ENCODE measurements around the gene BICC1.

BICC1 gene, protein sequence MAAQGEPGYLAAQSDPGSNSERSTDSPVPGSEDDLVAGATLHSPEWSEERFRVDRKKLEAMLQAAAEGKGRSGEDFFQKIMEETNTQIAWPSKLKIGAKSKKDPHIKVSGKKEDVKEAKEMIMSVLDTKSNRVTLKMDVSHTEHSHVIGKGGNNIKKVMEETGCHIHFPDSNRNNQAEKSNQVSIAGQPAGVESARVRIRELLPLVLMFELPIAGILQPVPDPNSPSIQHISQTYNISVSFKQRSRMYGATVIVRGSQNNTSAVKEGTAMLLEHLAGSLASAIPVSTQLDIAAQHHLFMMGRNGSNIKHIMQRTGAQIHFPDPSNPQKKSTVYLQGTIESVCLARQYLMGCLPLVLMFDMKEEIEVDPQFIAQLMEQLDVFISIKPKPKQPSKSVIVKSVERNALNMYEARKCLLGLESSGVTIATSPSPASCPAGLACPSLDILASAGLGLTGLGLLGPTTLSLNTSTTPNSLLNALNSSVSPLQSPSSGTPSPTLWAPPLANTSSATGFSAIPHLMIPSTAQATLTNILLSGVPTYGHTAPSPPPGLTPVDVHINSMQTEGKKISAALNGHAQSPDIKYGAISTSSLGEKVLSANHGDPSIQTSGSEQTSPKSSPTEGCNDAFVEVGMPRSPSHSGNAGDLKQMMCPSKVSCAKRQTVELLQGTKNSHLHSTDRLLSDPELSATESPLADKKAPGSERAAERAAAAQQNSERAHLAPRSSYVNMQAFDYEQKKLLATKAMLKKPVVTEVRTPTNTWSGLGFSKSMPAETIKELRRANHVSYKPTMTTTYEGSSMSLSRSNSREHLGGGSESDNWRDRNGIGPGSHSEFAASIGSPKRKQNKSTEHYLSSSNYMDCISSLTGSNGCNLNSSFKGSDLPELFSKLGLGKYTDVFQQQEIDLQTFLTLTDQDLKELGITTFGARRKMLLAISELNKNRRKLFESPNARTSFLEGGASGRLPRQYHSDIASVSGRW

GRCh38 chr10:58512491-58513187, at the start of gene BICC1:
BICC1 (plus strand) TSS chr10:58512872; CDS start chr10:58513144, 272 bp downstream.
- DNase-seq (ENCODE audit: low spot score), result no peak

DNA sequence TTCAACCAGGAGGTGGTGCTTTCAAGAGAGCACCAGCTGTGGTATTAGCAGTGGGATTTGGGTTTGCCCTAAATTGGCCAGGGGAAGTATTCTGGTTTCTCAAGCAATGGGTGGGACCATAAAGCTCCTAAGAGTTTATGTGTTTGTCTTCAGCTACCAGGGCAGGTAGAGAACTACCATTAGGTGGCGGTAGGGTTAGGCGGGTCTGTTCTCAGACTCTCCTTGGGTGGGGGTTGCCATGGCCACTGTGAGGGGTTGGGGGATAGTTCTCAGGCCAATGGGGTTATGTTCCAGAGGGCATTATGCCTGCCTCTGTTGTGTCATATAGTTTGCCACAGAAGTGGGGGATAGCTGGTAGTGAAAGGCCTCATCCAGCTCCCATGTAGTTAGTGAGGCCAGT, 47.7 kb upstream of the BICC1 start:
- DNase-seq (ENCODE audit: low spot score), result no peak

DNA sequence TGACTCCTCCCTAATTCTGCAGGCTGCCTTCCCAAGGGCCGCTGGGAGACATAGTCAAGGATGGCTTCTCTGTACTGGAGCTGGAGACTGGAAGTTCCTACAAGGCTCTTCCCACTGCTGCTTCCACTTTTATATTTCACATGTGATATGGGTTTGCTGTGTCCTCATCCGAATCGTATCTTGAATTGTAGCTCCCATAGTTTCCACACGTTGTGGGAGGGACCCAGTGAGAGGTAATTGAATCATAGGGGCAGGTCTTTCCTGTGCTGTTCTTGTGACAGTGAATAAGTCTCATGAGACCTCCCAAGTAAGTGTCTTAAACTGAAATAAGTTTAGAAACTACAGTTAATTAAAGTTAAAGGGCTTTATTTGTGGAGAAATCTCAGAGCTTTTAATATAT, 47.0 kb upstream of the BICC1 start:
- no peak for DNase-seq (ENCODE audit: low spot score)

DNA sequence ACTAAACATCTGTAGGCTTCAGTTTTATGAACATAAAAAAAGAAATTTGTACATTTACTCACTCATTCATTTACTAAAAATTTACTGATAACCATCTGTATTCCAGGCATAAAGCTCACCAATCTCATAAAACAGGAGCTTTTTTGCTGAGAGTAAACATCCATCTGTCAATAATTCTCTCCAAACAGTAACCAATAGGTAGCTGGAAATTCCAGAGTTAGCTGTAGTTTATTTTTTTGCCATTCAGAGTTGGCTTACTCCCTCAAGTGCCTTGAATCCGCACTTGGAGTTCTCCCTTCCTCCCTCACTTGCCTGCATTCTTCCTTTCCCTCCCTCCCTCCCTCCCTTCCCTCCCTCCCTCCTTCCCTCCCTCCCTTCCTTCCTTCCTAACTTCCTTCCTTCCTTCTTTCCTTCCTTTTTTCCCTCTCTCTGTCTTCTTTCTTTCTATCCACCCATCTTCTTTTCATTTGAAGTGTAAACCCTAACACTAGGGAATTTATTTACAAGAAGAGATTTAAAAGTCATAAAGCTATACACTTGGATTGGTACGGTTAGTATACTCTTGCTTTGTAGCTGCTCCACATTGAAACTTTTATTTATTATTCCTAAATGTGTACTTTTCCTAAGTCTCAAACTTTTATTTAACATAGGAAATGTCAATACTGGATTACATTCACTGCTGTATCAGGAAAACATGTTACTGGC, 44.6 kb upstream of the BICC1 start:
- no peak for DNase-seq (ENCODE audit: low spot score)

GRCh38 chr10:58473976-58474375, 38.7 kb upstream of the BICC1 start:
- DNase-seq (ENCODE audit: low spot score), result no peak

DNA sequence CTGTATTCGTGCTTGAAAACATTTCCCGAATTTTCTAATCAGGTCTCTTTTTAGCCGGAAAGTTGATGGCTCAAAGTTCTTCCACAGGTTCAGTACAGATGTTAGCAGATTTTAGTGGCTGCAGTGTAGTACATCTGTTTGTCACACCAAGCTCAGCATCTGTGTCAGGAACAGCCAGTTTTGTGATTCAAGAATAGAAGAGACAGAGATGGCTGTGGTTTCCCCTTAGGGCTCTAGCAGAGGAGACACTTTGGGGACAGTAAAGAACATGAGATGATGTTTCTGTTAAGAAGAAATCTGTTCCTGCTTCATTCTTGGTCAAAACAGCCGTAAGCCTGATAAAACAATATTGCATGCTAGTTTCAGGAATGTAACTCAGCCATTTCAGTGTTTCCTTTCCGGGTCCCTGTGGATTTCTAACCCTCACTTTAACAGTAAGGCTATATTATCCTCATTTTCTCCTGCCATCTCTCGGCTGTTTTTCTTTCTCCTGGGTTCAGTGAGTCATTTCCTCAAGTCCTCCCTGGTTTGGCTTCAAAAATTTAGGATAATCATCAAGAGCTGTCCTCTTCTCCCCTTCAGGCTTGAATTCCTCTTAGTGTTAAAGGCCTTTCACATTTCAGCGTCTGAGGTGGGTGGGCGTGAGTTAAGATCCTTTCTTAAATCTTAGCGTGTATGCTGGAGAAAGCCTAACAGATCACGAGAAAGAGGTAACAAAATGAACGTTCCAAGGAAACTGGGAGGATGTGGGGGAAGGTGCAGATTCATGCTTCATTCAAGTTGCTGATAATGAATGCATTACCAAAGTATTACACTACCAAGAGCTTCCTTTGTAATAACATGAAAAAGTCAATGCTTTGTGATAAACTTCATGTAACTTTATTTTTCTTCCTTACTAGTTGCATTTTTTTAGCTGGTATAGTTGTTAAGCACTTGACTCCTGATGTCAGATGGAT, 37.1 kb upstream of the BICC1 start:
- no peak for DNase-seq (ENCODE audit: low spot score)

DNA sequence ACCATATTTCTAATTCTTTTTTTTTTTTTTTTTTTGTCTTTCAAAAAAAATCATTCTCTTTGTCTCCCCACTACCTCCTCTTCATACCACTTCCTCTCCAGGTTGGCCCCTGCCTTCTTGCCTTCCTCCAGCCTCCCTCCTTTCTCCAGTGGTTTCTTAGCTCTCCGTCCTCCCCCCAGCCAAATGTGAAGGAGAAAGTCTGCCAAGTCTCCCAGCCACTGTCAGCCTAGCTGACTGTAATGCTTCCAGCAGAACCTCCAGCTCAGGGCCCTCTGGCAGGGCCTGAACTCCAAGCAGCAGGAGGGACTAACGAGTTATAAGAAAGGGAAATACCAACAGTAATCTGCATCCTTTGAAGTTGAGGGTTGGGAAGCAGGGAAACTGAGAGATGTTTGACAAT, 35.5 kb upstream of the BICC1 start:
- no peak for DNase-seq (ENCODE audit: low spot score)

DNA sequence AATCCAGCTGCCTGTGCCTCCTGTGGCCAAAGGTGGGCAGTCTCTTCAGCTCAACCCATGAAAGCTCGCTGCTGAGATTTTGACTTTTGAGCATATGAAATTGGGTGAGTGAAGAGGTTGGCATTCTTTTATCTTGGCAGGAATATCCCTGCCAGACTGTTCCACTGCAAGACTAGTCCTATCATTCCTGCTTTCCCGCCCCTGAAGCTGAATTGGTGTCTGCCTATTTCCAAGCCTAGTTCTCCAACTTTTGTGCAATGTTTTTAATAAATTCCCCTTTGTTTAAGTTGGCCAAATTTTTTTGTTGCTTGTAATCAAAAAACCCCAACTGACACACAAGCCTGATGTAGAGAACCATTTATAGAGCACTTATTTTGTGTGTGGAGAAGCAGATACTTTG, 34.8 kb upstream of the BICC1 start:
- DNase-seq (ENCODE audit: low spot score), result no peak

DNA sequence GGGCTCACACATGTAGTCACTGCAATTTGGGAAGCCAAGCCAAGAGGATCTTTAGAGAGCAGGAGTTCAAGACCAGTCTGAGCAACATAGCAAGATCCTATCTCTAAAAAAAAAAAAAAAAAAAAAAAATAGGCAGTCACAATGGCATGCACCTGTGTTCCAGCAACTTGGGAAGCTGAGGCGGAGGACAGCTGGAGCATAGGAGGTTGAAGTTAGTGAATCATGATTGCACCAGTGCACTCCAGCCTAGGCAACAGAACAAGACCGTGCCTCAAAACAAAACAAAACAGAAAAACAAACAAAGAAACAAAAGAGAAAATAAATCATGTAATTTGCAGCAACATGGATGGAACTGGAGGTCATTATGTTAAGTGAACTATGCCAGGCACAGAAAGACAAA, 33.6 kb upstream of the BICC1 start:
- DNase-seq (ENCODE audit: low spot score), result no peak

DNA sequence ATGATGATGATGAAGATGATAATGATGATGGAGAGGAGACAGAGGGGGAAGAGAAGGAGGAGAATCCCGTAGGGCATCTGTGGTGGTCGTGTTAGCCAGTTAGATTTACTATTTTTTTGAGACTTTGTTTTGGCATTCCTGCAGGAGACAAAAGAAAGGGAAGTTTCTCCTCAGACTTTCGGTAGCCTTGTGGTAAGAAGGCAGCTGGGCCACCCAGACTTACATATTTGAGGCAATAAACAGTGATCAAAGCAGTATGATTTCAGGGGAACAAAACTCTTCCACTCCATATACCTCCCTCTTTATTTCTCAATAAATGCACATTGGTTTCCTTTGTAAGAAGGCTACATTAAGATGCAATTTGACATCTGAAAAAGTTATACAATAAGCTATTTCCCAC, 32.4 kb upstream of the BICC1 start:
- no peak for DNase-seq (ENCODE audit: low spot score)

DNA sequence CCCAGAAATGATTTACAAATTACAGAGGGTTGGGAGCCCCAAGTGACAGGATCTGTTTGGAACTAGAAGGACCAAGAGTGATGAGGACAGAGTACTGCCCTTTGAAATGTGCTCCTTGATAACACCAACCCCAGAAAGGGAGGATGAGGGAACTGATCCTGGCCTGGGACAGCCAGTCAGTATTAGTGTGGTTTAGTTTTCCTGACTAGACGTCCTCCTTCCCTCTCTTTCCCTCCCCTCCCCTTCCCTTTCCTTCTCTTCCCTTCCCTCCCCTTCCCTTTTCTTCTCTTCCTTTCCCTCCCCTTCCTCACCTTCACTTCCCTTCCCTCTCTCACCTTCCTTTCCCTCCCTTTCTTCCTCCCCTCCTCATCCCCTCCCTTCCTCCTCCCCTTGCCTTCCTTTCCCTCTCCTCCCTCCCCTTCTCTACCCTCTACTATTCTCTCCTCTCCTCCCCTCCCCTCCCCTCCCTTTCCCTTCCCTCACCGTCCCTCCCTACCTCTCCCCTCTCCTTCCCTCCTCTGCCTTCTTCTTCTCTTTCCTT, 31.0 kb upstream of the BICC1 start:
- DNase-seq (ENCODE audit: low spot score), result no peak

DNA sequence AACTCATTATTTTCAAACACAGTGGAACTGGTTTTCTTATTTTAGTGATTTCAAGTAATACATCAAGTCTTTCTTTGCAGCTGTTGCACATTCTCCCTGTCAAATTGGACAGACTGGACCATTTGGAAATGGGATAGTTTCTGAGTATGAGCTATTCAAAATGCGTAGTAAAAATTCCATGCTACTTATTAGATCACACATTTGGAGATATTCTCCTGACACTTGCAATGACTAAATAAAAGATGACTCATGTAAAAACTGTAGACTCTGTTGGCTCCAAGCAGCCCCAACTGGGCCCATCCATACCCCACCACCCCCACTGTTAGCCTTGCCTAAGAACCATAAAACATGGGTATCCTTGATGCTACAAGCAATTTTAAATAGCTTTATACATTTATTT, 25.9 kb upstream of the BICC1 start:
- DNase-seq (ENCODE audit: low spot score), result no peak

DNA sequence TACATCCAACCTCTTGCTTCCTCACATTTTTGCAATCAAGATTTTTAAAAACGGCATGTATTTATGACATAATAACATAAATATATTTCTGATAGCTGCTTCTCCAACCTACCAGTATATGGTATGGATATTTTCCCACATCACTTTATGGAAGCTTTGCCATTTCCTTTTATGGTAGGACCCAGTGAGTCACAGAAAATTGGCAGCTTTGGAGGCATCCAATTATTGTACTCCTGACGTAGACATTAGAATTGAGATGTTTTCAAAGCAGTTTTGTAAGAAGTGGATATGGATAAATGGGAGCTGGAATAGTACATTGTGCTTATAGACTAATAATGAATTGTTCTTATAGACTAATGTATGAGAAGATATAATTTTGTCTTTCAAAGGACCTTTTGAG, 23.8 kb upstream of the BICC1 start:
- DNase-seq (ENCODE audit: low spot score), result no peak

- no peak for DNase-seq (ENCODE audit: low spot score)
Observed at GRCh38 chr10:58502956-58503355, 9.7 kb upstream of the BICC1 start.

DNA sequence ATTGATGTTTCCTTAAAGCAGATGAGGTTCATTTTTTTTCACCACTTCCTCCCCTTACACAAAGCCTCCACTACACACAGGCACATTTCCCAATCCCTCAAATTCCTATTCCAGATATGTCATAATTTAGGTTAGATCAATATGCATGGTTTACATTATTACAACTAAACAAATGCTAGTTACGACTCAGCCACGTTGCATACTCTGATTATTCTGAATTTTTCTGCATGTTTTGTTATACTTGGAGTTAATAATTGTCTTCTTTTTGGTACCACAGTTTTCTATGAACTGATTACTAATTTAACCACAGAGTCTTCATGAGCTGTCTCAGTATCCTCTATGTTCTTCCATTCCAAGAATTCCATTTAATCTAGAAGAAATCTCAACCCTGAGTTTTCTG, 4.4 kb upstream of the BICC1 start:
- DNase-seq (ENCODE audit: low spot score), result no peak

DNA sequence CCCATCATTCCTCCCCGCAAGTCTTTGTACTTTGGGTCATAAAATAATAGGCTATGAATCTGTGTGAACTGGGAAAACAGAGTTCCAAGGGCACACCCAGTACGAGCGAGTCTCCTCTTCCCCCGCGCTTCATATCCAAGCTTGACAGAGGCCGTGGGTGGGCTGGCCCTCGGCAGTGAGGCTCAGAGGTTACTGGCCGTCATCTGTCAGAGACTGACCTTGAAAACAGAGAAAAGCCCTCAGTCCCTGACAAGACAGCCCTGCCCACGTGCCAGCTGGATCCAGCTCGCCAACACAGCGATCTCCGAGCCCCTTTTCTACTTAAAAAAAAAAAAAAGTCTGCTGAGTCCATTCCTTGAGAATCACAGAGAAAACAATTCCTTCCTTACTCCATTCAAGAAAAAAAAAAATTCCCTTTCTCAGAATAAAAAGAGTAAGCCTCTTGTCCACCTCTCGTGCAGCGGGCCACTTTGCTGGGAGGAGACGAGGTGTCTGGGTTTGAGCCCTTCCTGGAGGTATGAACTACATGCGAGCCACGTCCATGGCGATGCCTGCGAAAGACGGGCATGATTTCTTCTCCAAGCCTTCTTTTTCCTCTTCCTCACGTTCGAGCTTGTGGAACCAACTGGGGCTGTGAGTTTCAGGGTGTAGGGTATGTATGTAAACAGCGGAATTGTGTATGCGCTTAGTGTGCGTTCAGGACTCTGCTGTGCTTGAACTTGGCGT, 744 bp upstream of the BICC1 start:
- DNase-seq (ENCODE audit: low spot score), result no peak

DNA sequence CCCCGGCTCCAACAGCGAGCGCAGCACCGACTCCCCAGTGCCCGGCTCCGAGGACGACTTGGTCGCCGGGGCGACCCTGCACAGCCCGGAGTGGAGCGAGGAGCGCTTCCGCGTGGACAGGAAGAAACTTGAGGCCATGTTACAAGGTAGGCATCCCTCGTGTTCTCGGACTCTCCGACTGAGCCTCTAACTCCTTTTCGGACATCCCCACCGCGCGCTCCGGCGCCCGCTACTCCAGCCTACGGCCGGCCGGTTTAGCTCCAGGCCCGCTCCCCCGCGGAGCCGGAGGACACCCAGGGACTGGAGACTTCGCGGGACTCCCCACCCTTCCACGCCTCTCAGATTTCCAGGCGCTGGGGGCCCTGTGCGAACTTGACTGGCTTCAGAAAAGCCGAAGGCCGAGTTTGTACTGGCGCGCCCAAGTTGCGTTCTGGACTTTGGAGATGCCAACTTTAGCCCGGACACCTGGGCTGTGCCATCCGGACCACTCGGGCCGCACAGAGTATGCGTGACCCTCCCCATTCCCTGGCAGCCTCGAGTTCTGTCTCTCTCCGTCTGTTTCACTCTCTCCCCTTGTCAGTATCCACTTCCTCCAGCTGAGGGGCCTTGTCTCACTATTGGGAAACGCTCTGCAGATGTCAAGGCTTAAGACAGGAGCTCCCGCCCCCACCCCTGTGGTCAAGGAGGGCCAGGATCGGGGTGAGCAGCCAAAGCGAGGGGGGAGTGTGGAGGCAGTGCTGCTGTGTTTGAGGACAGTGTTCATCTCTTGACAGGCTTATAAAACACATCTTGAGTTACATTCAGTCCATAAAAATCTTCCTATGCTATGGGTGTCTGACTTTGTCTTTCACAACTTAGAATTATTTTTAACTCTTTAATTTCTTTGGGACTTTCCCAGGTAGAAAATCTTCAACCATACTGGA, 777 bp downstream of the BICC1 start:
- no peak for DNase-seq (ENCODE audit: low spot score)

DNA sequence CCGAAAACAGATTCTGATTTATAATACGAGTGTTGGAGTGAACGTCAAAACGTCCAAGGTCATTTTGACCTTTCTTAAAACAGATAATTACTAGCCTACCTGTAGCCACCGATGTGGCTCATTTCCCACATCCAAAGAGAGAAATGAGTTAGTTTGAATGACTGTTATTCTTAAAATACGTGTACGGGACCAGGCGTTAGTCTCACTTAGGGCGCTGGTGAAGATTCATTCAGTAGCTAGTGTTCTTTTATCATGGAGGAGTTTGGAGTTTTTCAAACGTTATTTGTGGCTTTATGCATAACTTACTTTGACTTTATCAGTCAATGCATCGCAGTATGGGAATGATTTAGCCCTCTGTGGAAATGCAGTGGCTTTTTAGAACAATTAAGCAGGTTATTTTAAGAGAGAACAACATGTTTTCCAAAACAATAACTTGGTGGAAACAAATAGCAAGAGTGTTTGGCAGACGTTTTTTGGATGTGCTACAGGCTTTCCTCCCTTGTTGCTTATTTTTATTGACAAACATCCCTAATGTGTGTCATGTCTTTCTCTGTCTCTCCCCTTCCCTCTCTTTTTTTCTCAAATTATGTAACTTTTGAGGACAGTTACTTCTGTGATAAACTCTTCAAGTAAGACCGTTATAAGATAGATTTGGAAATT, 1.6 kb downstream of the BICC1 start:
- no peak for DNase-seq (ENCODE audit: low spot score)

All from CD4-positive, alpha-beta T cell treated with Interleukin-15 for 4 hours (primary cell).